ENCODE data around the gene PPDPF.

The PPDPF gene

DNA sequence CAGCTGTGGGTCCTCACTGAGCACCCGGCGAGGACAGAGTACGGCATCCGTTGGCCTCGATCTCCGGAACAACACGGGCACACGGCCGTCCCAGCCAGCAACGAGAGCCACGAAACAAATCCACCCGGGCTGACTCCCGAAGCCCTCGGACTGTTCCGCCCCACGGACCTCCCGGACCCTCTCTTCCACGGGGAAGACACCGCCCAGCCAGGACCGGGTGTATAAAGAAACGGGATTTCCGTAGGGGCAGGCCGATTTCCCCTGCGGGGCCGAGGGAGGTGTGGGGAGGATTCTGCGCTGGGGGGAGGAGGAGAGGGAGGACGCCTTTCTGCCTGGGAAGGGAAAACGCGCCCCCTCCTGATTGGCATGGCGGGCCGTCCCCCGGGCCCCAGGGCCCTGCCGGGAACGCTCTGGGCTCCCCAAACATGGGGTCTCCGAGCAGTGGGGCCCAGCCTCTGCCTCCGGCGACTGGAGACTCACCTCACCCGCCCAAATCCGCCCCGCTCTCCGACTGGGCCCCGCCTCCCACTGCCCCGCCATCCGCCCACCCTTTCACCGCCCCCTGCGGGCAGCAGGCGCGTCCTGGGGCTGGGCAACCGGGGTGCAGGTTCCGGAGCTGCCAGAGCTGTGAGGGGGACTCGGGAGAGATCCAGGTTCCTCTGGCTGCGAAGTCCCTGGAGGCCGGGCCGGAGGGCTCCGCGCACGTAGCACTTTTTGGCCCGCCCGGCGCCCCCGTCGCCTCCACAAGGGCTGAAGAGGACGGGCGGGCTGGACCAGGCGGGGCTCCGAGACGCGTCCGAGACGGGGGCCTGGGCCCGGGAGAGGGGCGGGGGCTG is 679 bp upstream of the PPDPF start:
- FAIRE-seq, result no peak
- TF ChIP-seq, protein P1, sequence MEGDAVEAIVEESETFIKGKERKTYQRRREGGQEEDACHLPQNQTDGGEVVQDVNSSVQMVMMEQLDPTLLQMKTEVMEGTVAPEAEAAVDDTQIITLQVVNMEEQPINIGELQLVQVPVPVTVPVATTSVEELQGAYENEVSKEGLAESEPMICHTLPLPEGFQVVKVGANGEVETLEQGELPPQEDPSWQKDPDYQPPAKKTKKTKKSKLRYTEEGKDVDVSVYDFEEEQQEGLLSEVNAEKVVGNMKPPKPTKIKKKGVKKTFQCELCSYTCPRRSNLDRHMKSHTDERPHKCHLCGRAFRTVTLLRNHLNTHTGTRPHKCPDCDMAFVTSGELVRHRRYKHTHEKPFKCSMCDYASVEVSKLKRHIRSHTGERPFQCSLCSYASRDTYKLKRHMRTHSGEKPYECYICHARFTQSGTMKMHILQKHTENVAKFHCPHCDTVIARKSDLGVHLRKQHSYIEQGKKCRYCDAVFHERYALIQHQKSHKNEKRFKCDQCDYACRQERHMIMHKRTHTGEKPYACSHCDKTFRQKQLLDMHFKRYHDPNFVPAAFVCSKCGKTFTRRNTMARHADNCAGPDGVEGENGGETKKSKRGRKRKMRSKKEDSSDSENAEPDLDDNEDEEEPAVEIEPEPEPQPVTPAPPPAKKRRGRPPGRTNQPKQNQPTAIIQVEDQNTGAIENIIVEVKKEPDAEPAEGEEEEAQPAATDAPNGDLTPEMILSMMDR (IDR thresholded peaks at IDR 0.05; ENCODE audit: insufficient read depth, missing control alignments), result no peak
- no peak for DNase-seq (ENCODE audit: insufficient read length, low spot score)

DNA sequence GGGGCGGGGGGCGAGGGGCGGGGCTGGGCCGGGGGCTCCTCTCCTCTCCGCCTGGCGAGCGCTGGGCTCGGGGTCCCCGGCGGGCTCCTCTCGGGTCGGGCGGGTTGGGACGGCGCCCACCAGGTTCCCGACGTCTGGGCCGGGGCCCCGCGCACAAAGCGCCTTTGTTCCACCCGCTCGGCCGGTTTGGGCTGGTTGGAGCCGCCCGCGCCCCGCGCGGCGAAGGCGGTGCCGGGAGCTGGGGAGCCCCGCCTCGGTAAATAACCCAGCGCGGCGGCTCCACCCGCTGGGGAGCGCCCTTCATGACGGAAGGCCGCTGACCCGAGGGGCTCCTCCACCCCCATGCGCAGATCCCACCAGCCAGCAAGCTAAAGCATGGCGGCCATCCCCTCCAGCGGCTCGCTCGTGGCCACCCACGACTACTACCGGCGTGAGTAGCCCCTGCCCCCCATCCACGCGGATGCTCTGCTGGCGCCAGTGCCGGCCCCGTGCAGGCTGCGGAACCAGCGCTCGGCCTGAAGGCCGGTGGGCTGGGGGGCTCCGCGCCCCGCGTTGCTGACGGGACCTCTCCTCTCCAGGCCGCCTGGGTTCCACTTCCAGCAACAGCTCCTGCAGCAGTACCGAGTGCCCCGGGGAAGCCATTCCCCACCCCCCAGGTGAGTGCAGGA is 503 bp downstream of the PPDPF start:
- no peak for DNase-seq (ENCODE audit: insufficient read length, low spot score)
- no peak for FAIRE-seq
- TF ChIP-seq, protein P1 (IDR thresholded peaks at IDR 0.05; ENCODE audit: insufficient read depth, missing control alignments), result no peak

DNA sequence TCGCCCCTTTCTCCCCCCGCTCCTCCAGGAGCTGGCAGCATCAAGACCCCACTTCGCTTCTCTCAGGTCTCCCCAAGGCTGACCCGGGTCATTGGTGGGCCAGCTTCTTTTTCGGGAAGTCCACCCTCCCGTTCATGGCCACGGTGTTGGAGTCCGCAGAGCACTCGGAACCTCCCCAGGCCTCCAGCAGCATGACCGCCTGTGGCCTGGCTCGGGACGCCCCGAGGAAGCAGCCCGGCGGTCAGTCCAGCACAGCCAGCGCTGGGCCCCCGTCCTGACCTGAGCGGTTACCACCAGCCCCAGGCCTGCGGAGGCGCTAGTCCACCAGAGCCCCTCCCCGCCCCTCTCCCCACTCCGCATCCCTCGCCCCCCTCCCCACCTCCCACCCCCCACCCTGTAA is 1.0 kb downstream of the PPDPF start:
- TF ChIP-seq, protein P1 (IDR thresholded peaks at IDR 0.05; ENCODE audit: insufficient read depth, missing control alignments), result no peak
- FAIRE-seq (no peak), DNase-seq (ENCODE audit: insufficient read length, low spot score) (no peak)

DNA sequence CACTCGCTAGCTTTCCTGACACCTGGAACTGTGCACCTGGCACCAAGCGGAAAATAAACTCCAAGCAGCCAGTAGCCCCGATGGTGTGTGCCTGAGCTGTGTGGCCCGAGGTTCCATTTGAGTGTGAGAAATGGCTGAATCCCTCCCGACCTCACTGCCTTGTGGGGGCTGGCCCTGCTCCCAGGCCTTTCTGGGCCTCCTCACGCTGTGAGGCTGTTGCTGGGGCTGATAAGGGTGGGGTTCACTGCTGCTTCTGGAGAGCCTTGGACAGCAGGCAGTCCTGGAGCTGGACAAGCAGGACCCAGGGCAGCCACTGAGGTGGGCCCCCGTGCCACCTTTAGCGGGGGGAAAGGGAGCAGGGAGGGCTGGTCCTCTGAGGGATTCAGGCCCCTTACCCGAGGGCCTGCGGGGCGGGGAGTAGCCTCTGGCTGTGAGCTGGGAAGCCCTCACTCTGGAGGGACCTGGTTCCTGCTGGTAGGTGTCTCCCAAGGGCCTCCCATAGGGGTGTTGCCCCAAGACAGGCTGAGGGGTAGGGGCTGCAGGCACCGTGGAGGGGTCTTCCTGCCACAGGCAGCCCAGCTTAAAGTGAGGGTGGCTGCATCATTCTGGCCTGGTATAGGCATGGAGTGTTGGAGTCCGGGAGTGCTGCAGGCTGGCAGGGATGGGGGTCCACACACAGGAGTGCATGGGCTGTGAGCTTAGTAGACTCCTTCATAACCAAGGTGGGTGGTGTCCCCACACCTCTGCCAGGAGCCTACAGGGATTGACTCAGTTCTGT is 1.7 kb downstream of the PPDPF start:
- DNase-seq (ENCODE audit: insufficient read length, low spot score), result no peak
- TF ChIP-seq, protein P1 (IDR thresholded peaks at IDR 0.05; ENCODE audit: insufficient read depth, missing control alignments), result no peak
- no peak for FAIRE-seq

DNA sequence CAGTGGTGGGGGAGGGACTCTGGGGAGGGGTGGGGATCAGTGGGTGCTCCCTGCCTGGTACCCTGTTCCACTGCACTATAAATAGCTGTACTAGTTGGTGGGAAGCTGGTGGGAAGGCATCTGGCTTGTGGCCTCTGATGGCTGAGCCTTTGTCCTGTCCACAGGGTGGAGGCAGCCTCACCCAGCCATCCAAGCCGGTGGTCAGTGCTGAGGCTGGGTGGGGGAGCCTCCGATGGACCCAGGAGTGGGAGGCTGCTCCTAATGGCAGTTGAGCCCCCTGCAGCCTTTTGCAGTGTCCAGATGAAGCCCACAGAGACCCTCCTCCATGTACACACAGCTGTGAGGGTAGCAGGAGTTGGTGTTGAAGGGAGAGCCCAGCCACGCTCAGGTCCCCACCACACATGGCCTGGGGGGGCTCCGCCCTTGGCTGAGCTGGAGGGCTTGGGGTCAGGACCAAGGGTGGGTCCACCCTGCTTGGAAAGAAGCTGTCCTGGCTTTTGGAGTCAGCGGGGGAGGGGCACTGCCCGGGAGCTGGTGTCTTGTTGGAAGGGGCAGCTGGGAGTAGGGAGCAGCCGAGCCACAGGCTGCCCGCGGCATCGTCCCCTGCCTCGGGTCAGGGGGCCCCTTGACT is 2.5 kb downstream of the PPDPF start:
- DNase-seq (ENCODE audit: insufficient read length, low spot score) (no peak), FAIRE-seq (no peak)
- TF ChIP-seq, protein P1 (IDR thresholded peaks at IDR 0.05; ENCODE audit: insufficient read depth, missing control alignments), result no peak

DNA sequence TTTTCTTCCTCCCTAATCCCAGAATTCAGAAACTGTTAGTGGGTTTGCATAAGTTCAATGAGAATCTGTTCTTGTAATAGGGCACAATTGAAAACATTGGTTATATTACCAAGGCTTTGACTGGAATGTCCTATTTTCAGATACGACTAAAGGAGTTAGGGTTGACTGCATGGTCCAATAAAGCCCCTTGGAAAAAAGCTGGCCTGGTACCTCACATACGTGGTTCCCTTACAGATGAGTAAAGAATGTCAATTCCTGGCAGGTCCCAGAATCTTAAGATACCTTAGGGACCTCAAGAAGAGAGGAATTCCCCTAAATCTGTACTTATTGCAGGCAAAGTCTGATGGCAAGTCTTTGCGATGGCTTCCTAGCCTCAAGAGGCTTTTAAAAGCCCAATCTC is 4.6 kb downstream of the PPDPF start:
- FAIRE-seq, result no peak
- DNase-seq (ENCODE audit: insufficient read length, low spot score), result no peak
- TF ChIP-seq, protein P1 (IDR thresholded peaks at IDR 0.05; ENCODE audit: insufficient read depth, missing control alignments), result no peak
